HEK293 (cell line): ENCODE data around the gene SUCNR1.

Source experiments
- BCL11B ChIP-seq: fragments of 450-650 bp; formaldehyde crosslinking; IDR thresholded peaks from 2 replicates; pipeline ENCODE4 v1.5.1; 2016; ENCODE audit warnings: low read depth, missing biosample characterization, missing genetic modification characterization
- ZNF211 ChIP-seq: fragments of 450-650 bp; formaldehyde crosslinking; IDR thresholded peaks from 2 replicates; pipeline ENCODE4 v1.5.1; 2016; ENCODE audit warnings: low read depth, missing biosample characterization, missing genetic modification characterization
- ZSCAN4 ChIP-seq: fragments of 450-650 bp; formaldehyde crosslinking; IDR thresholded peaks from 2 replicates; pipeline ENCODE4 v1.5.1; 2017; ENCODE audit warnings: missing biosample characterization, missing genetic modification characterization

- TF ChIP-seq ZNF211 (tag by site-specific recombination): no peak
- TF ChIP-seq ZSCAN4 (tag by site-specific recombination): no peak
- TF ChIP-seq BCL11B (tag by site-specific recombination): no peak
These were observed 30.2 kb upstream of the SUCNR1 start for GRCh38 chr3:151843275-151843674.
